Trophoblast cell (in vitro differentiated cells and primary cell): ENCODE results near the gene DLX3.

ENCODE experiments used
- DNase-seq, 2 donors: peaks; one replicate each; pipeline ENCODE4 v3.0.0-alpha.2; 2016
- H2AFZ ChIP-seq: 2 replicates; pipeline ENCODE4 v1.6.1; 2013; ENCODE audit warnings: low read length, moderate library complexity, mild to moderate bottlenecking; ENCODE audit not compliant: insufficient read depth, poor library complexity
- H2AK5ac ChIP-seq: 2 replicates; pipeline ENCODE4 v1.6.1; 2013; ENCODE audit warnings: mild to moderate bottlenecking, low read length
- H2BK120ac ChIP-seq: 2 replicates; pipeline ENCODE4 v1.6.1; 2013; ENCODE audit warnings: low read length, mild to moderate bottlenecking, moderate library complexity; ENCODE audit not compliant: insufficient read depth, poor library complexity
- H2BK12ac ChIP-seq: 2 replicates; pipeline ENCODE4 v1.6.1; 2013; ENCODE audit warnings: mild to moderate bottlenecking, low read length, moderate library complexity
- H2BK5ac ChIP-seq: 2 replicates; pipeline ENCODE4 v1.6.1; 2013; ENCODE audit warnings: low read length, low read depth, moderate library complexity, mild to moderate bottlenecking; ENCODE audit not compliant: poor library complexity
- H3K14ac ChIP-seq: 2 replicates; pipeline ENCODE4 v1.6.1; 2013; ENCODE audit warnings: mild to moderate bottlenecking, low read length
- H3K18ac ChIP-seq: 2 replicates; pipeline ENCODE4 v1.6.1; 2013; ENCODE audit warnings: mild to moderate bottlenecking, low read length
- H3K23ac ChIP-seq: 2 replicates; pipeline ENCODE4 v1.6.1; 2013; ENCODE audit warnings: low read length
- H3K27ac ChIP-seq: 2 replicates; pipeline ENCODE4 v1.5.1; 2013; ENCODE audit warnings: low read depth, mild to moderate bottlenecking, inconsistent platforms, low read length, moderate library complexity
- H3K27me3 ChIP-seq: 2 replicates; pipeline ENCODE4 v1.6.1; 2013; ENCODE audit warnings: inconsistent platforms, mild to moderate bottlenecking, low read length, moderate library complexity; ENCODE audit not compliant: insufficient read depth
- H3K36me3 ChIP-seq, 2 experiments: 1 replicate in 1 of 2; 2 replicates in 1 of 2; pipeline ENCODE4 v1.6.1; 2013; ENCODE audit warnings: low read length in 2 of 2, mild to moderate bottlenecking in 2 of 2, moderate library complexity in 1 of 2; ENCODE audit not compliant: insufficient read depth in 2 of 2, control insufficient read depth in 1 of 2
- H3K4ac ChIP-seq: 2 replicates; pipeline ENCODE4 v1.6.1; 2013; ENCODE audit warnings: low read depth, mild to moderate bottlenecking, low read length, moderate library complexity
- H3K4me1 ChIP-seq, 2 experiments: 1 replicate in 1 of 2; 2 replicates in 1 of 2; pipeline ENCODE4 v1.6.1; 2013; ENCODE audit warnings: low read length in 2 of 2, mild to moderate bottlenecking in 2 of 2, moderate library complexity in 1 of 2; ENCODE audit not compliant: insufficient read depth in 2 of 2, control insufficient read depth in 1 of 2
- H3K4me2 ChIP-seq: 2 replicates; pipeline ENCODE4 v1.6.1; 2013; ENCODE audit warnings: inconsistent platforms, mild to moderate bottlenecking, low read length, moderate library complexity
- H3K4me3 ChIP-seq: 2 replicates; pipeline ENCODE4 v1.5.1; 2013; ENCODE audit warnings: mild to moderate bottlenecking, low read depth, low read length, inconsistent platforms
- H3K79me1 ChIP-seq: one replicate; pipeline ENCODE4 v1.6.1; 2013; ENCODE audit warnings: low read length
- H3K79me2 ChIP-seq: 2 replicates; pipeline ENCODE4 v1.6.1; 2013; ENCODE audit warnings: low read length, mild to moderate bottlenecking; ENCODE audit not compliant: control insufficient read depth, insufficient read depth, poor library complexity
- H3K9ac ChIP-seq: 2 replicates; pipeline ENCODE4 v1.6.1; 2013; ENCODE audit warnings: mild to moderate bottlenecking, low read length
- H3K9me3 ChIP-seq: 2 replicates; pipeline ENCODE4 v1.6.1; 2013; ENCODE audit warnings: low read depth, mild to moderate bottlenecking, control low read depth, inconsistent platforms, low read length; ENCODE audit not compliant: insufficient read depth
- H4K12ac ChIP-seq: 2 replicates; pipeline ENCODE4 v1.6.1; 2013; ENCODE audit warnings: low read depth, mild to moderate bottlenecking, low read length, moderate library complexity
- H4K8ac ChIP-seq: 2 replicates; pipeline ENCODE4 v1.6.1; 2013; ENCODE audit warnings: low read depth, mild to moderate bottlenecking, low read length, moderate library complexity
- H4K91ac ChIP-seq: one replicate; pipeline ENCODE4 v1.6.1; 2013; ENCODE audit warnings: low read depth, mild to moderate bottlenecking, low read length, moderate library complexity
- WGBS: extraction: QIAGEN DNeasy Blood & Tissue Kit; methylation state at CpG from one replicate; pipeline ENCODE4 v1.1.7; 2013; ENCODE audit warnings: missing lambda C conversion rate; ENCODE audit not compliant: insufficient read length, insufficient coverage; ENCODE audit errors: extremely low coverage; 5-methylcytosine and 5-hydroxymethylcytosine counted together

Gene DLX3

DNA sequence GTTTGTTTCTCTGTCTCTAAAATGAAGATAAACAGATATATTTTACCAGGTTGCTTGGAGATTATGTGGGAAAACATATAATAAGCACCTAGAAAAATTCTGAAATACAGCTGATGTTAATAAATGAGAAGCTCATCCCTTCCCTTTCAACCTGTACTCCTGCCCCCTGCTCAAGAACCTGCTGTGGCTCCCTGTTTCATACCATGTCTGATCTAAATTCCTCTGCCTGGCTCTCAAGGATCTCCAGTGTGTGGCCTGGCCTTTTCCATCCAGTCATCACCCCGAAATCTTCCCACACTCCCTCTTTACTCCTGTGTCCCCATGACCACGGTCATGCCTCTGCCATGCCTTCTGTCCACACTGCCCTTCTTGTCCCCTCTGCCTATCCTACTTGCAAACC lies 45.4 kb downstream of the DLX3 start:
- DNase-seq = no peak
- Histone ChIP-seq H2BK12ac (no peak overlapping the region), H3K9ac (no peak overlapping the region), H2AFZ (no peak overlapping the region), H3K4me1 (peaks cover 2 to 3% of the 10 kb centered on the region in 2 experiments), H4K8ac (no peak overlapping the region), H3K79me2 (no peaks in the 10 kb centered on the region), H3K9me3 (peaks cover 2% of the 10 kb centered on the region), H2AK5ac (peak overlapping the region; percentile 38), H4K12ac (no peak overlapping the region), H2BK5ac (no peak overlapping the region), H4K91ac (peak overlapping the region; percentile 33), H3K14ac (no peak overlapping the region), H3K4me3 (no peak overlapping the region), H3K36me3 (no peaks in the 10 kb centered on the region), H2BK120ac (no peak overlapping the region), H3K18ac (no peak overlapping the region), H3K4ac (no peak overlapping the region), H3K23ac (no peak overlapping the region), H3K79me1 (peaks cover 8% of the 10 kb centered on the region), H3K27ac (no peak overlapping the region), H3K27me3 (no peaks in the 10 kb centered on the region), H3K4me2 (no peak overlapping the region)
- no CpG with 5 or more reads among the region's 2 CpGs for WGBS

DNA sequence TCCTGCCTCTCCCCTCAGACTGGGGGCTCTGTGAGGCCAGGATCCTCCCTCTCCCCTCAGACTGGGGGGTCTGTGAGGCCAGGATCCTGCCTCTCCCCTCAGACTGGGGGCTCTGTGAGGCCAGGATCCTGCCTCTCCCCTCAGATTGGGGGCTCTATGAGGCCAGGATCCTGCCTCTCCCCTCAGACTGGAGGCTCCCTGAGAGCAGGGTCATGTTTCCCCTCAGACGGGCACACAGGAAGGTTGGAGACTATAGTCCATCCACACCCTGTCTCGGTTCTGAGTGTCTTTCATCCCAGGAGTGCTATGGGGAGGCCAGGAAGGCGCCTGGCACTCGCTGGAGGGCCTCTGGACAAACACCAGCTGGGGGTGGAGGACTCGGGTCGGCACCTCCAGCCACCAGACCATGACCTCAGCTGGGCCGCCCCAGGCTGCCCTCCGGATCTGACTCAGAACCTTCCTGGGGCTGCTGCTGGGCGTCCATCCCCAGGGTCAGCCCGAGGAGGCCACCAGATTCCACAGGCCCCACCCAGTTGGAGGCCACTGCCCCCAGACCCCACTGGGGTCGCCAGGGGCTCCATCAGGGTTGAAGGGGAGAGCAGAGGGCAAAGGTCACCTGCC lies 48.0 kb downstream of the DLX3 start:
- Histone ChIP-seq H4K8ac (no peak overlapping the region), H4K91ac (peak overlapping the region; percentile 47), H2AFZ (no peak overlapping the region), H3K9ac (no peak overlapping the region), H4K12ac (no peak overlapping the region), H2BK120ac (peak overlapping the region; percentile 20), H3K27ac (no peak overlapping the region), H3K9me3 (peaks cover 2% of the 10 kb centered on the region), H3K27me3 (no peaks in the 10 kb centered on the region), H3K79me2 (no peaks in the 10 kb centered on the region), H2AK5ac (peak overlapping the region; percentile 48), H3K4ac (no peak overlapping the region), H2BK12ac (peak overlapping the region; percentile 50), H3K4me2 (no peak overlapping the region), H3K4me3 (no peak overlapping the region), H3K18ac (no peak overlapping the region), H2BK5ac (peak overlapping the region; percentile 13), H3K14ac (peak overlapping the region; percentile 20), H3K23ac (no peak overlapping the region), H3K4me1 (peaks cover 7% of the 10 kb centered on the region in 2 experiments), H3K36me3 (no peaks in the 10 kb centered on the region), H3K79me1 (peaks cover 11% of the 10 kb centered on the region)
- no CpG with 5 or more reads among the region's 11 CpGs for WGBS
- no peak for DNase-seq

DNA sequence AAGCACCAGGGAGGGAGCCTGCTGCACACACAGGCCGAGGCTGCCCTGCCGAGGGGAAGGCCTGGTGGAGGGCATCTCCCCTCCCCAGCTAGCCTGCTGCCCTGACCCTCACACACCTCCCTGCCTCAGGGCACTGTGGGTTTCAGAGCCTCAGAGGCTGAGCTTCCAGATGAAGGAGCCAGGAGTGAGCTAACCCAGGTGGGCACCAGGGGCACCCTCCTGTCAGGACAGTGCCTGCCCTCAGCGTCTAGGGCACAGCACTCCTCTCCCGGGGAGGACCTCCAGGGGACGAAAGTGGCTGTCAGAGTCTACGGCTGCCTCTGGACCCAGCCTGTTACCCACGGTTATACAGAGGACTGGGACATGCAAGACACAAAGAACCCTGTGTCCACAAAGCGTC lies 48.8 kb downstream of the DLX3 start:
- no peak for DNase-seq
- no peak overlapping the region for H3K27ac ChIP-seq
- peak overlapping the region; percentile 47 for H4K91ac ChIP-seq
- no peak overlapping the region for H4K8ac ChIP-seq
- no peak overlapping the region for H4K12ac ChIP-seq
- H3K9me3 ChIP-seq = peaks cover 2% of the 10 kb centered on the region
- no peaks in the 10 kb centered on the region for H3K27me3 ChIP-seq
- no peaks in the 10 kb centered on the region for H3K36me3 ChIP-seq
- H2BK12ac ChIP-seq = no peak overlapping the region
- no peaks in the 10 kb centered on the region for H3K79me2 ChIP-seq
- H2BK5ac ChIP-seq = no peak overlapping the region
- no peak overlapping the region for H3K4ac ChIP-seq
- peak overlapping the region; percentile 29 for H3K14ac ChIP-seq
- H3K4me2 ChIP-seq = no peak overlapping the region
- peaks cover 7% of the 10 kb centered on the region in 2 experiments for H3K4me1 ChIP-seq
- peak overlapping the region; percentile 33 for H2AK5ac ChIP-seq
- WGBS = no CpG with 5 or more reads among the region's 8 CpGs
- H3K79me1 ChIP-seq = peaks cover 13% of the 10 kb centered on the region
- no peak overlapping the region for H3K23ac ChIP-seq
- H2AFZ ChIP-seq = no peak overlapping the region
- H3K9ac ChIP-seq = no peak overlapping the region
- no peak overlapping the region for H3K18ac ChIP-seq
- no peak overlapping the region for H3K4me3 ChIP-seq
- peak overlapping the region; percentile 21 for H2BK120ac ChIP-seq

GRCh38 chr17:49944273-49944870 lies 50.7 kb downstream of the DLX3 start:
- no peaks in the 10 kb centered on the region for H3K27me3 ChIP-seq
- peaks cover 7 to 9% of the 10 kb centered on the region in 2 experiments for H3K4me1 ChIP-seq
- no peak overlapping the region for H3K9ac ChIP-seq
- peaks cover 2% of the 10 kb centered on the region for H3K9me3 ChIP-seq
- H2AK5ac ChIP-seq = peak overlapping the region; percentile 24
- H3K27ac ChIP-seq = no peak overlapping the region
- no peak overlapping the region for H4K12ac ChIP-seq
- H3K4me3 ChIP-seq = no peak overlapping the region
- no peak overlapping the region for H3K18ac ChIP-seq
- peak overlapping the region; percentile 45 for H4K8ac ChIP-seq
- peak overlapping the region; percentile 20 for H3K4me2 ChIP-seq
- H3K36me3 ChIP-seq = no peaks in the 10 kb centered on the region
- H3K14ac ChIP-seq = peak overlapping the region; percentile 33
- H3K23ac ChIP-seq = no peak overlapping the region
- H4K91ac ChIP-seq = peak overlapping the region; percentile 15
- no peaks in the 10 kb centered on the region for H3K79me2 ChIP-seq
- peak overlapping the region; percentile 49 for H2BK120ac ChIP-seq
- H2AFZ ChIP-seq = no peak overlapping the region
- no peak overlapping the region for H3K4ac ChIP-seq
- H2BK12ac ChIP-seq = no peak overlapping the region
- DNase-seq = no peak
- no peak overlapping the region for H2BK5ac ChIP-seq
- peaks cover 16% of the 10 kb centered on the region for H3K79me1 ChIP-seq
- WGBS = no CpG with 5 or more reads among the region's 26 CpGs
